ENCODE measurements around the gene TMEM191C.
"Not testable (repeated sequence)": the region's sequence is repeated elsewhere in the genome, so short reads cannot be mapped to it uniquely, and the experiment has no call there.

DNA sequence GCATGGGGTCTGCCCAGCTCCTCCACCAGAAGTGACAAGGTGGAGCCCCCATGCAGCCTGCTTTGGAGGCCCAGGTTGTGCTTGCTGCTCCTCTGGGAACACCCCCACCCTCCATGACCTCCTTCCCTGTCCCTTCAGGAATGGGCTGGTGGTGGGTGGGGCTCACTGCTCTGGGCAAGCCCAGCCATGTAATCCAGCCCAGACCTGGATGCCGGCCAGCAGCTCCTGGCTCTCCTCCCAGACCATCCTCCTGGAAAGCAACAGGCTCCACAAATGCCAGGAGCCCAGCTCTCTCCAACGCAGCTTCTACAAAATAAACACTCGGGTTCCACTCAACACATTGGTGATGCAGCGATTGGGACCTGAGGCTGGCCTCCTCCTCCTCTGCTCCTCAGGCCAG is 30.8 kb downstream of the TMEM191C start:
- TF ChIP-seq RXRA (IDR thresholded peaks at IDR 0.05; ENCODE audit: insufficient read depth, low read depth, low read length); KDM1A (IDR thresholded peaks at IDR 0.05; ENCODE audit: borderline replicate concordance, low read length); SIRT6 (IDR thresholded peaks at IDR 0.05; ENCODE audit: low read length): not testable (repeated sequence)
